AG04450 (cell line): ENCODE data around the gene SDHA. TPM values are rescaled to one million over a fixed set of nuclear protein-coding genes. Genes with fewer than 3 reads are reported as not detected.

Experiments used
- CTCF ChIA-PET: fragments of 300-600, 350-600 bp; formaldehyde crosslinking; extraction: SDS; loops from one replicate; lab custom pipeline; 2022; ENCODE audit warnings: antibody characterized with exemption, inconsistent platforms; lab: Charles Lee
- POLR2A ChIA-PET: fragments of 350-600 bp; formaldehyde crosslinking; extraction: SDS; loops from one replicate; lab custom pipeline; 2021; ENCODE audit warnings: antibody characterized with exemption, inconsistent platforms; lab: Yijun Ruan, JAX
- DNase-seq: peaks from one replicate; pipeline ENCODE4 v3.0.0-alpha.2; 2011; ENCODE audit warnings: low read depth, low spot score
- H3K27ac ChIP-seq: one replicate; pipeline ENCODE4 v1.5.1; 2012; ENCODE audit warnings: low read depth, low read length, control low read depth
- H3K27me3 ChIP-seq: one replicate; pipeline ENCODE4 v1.6.0; 2012; ENCODE audit warnings: low read length; ENCODE audit not compliant: control insufficient read depth, insufficient read depth
- H3K4me3 ChIP-seq: 2 replicates; pipeline ENCODE4 v1.5.1; 2011; ENCODE audit warnings: mild to moderate bottlenecking, low read depth, low read length, control low read depth
- H3K9me3 ChIP-seq: 2 replicates; pipeline ENCODE4 v1.5.1; 2012; ENCODE audit warnings: low read length; ENCODE audit not compliant: control insufficient read depth, insufficient read depth
- CTCF ChIP-seq: IDR thresholded peaks from 2 replicates; pipeline ENCODE4 v1.5.1; 2011; ENCODE audit warnings: low read depth, low read length, control low read depth, inconsistent platforms
- polyA plus RNA-seq: library from polyadenylated mRNA; depleted of rRNA; stranded (reverse); fragments of >200 nt; gene quantifications from 2 replicates; pipeline ENCODE4 v1.2.3, GENCODE V29; 2011

Gene SDHA
- polyA plus RNA-seq, 1 experiment = 116 TPM

GRCh38 chr5:191949-192690, 26.0 kb upstream of the SDHA start:
- no peak for DNase-seq
- no peak overlapping the region for H3K27ac ChIP-seq
- H3K4me3 ChIP-seq = no peak overlapping the region
- ChIA-PET POLR2A (no interaction called here), CTCF (interaction anchor here (0.6 kb wide), 1 partner anchor 253 kb away, joined by 3 read pairs; no protein-coding TSS in a partner anchor)
- H3K9me3 ChIP-seq = peaks cover 6% of the 10 kb centered on the region; the same call in 1 of the 2 replicates
- TF ChIP-seq CTCF = no peak
- H3K27me3 ChIP-seq = peaks cover 17% of the 10 kb centered on the region

- Histone ChIP-seq H3K27ac (no peak overlapping the region), H3K27me3 (peaks cover 17% of the 10 kb centered on the region), H3K4me3 (no peak overlapping the region), H3K9me3 (peaks cover 6% of the 10 kb centered on the region; the same call in 1 of the 2 replicates)
- ChIA-PET POLR2A (no interaction called here), CTCF (no interaction called here)
- TF ChIP-seq CTCF = no peak
- DNase-seq = no peak
These were observed 25.5 kb upstream of the SDHA start for GRCh38 chr5:192691-192969.

GRCh38 chr5:192970-193831, 24.9 kb upstream of the SDHA start:
- CTCF ChIA-PET = no interaction called here

GRCh38 chr5:194102-194501, 24.0 kb upstream of the SDHA start:
- DNase-seq = no peak
- no peak for TF ChIP-seq CTCF
- Histone ChIP-seq H3K4me3 (no peak overlapping the region), H3K27me3 (peaks cover 17% of the 10 kb centered on the region), H3K27ac (no peak overlapping the region), H3K9me3 (peaks cover 6% of the 10 kb centered on the region; the same call in 1 of the 2 replicates)
- ChIA-PET POLR2A (no interaction called here), CTCF (interaction anchor here (0.6 kb wide), 1 partner anchor 1348 kb away, joined by 6 read pairs; no protein-coding TSS in a partner anchor)

More at GRCh38 chr5:192970-193831, 24.9 kb upstream of the SDHA start:
- peaks cover 6% of the 10 kb centered on the region; the same call in 1 of the 2 replicates for H3K9me3 ChIP-seq
- POLR2A ChIA-PET = no interaction called here
- no peak for DNase-seq
- TF ChIP-seq CTCF = no peak
- peaks cover 17% of the 10 kb centered on the region for H3K27me3 ChIP-seq
- no peak overlapping the region for H3K27ac ChIP-seq
- no peak overlapping the region for H3K4me3 ChIP-seq
